Gastrocnemius medialis (tissue), 4 donors: ENCODE data around the gene DBH. TPM values are rescaled to one million over a fixed set of nuclear protein-coding genes. Genes with fewer than 3 reads are reported as not detected.
"Not testable (repeated sequence)": the region's sequence is repeated elsewhere in the genome, so short reads cannot be mapped to it uniquely, and the experiment has no call there.

ENCODE experiments used
- ATAC-seq, 2 donors: fragments of 150-250 bp; one replicate each; pipeline ENCODE4 v1.9.1; 2016
- DNase-seq, 2 donors: peaks; one replicate each; pipeline ENCODE4 v3.0.0-alpha.2; 2019
- H3K27ac ChIP-seq, 4 donors: fragments of 200-600 bp; sonication (generic); 1 replicate in 1 of 4; 2 replicates in 3 of 4; pipeline ENCODE4 v1.5.1; 2016 to 2018; ENCODE audit warnings: mild to moderate bottlenecking in 2 of 4, moderate library complexity in 1 of 4
- H3K27me3 ChIP-seq, 3 donors: fragments of 200-600 bp; sonication (generic) in 2 of 3; 1 replicate in 1 of 3; 2 replicates in 2 of 3; pipeline versions ENCODE4 v1.5.1 to v1.6.0; 2016 to 2019; ENCODE audit warnings: mild to moderate bottlenecking in 1 of 3, moderate library complexity in 1 of 3
- H3K36me3 ChIP-seq, 2 donors: fragments of 200-600 bp; sonication (generic) in 1 of 2; one replicate each; pipeline ENCODE4 v1.5.1; 2017 to 2018
- H3K4me1 ChIP-seq, 2 donors: fragments of 200-600 bp; sonication (generic) in 1 of 2; one replicate each; pipeline ENCODE4 v1.5.1; 2016 to 2017; ENCODE audit warnings: mild to moderate bottlenecking in 2 of 2
- H3K4me3 ChIP-seq, 4 donors: fragments of 200-600 bp; sonication (generic) in 3 of 4; 1 replicate in 1 of 4; 2 replicates in 3 of 4; pipeline ENCODE4 v1.5.1; 2016 to 2019; ENCODE audit warnings: mild to moderate bottlenecking in 2 of 4
- H3K9me3 ChIP-seq, 3 donors: fragments of 200-600 bp; sonication (generic) in 2 of 3; 1 replicate in 1 of 3; 2 replicates in 2 of 3; pipeline ENCODE4 v1.5.1; 2016 to 2019
- POLR2A ChIP-seq, 2 donors: fragments of 450-650 bp; IDR thresholded peaks; one replicate each; pipeline ENCODE4 v1.6.1; 2017; ENCODE audit warnings: antibody characterized with exemption in 2 of 2, mild to moderate bottlenecking in 2 of 2, moderate library complexity in 2 of 2
- in situ Hi-C, 4 donors: fragments of 200-750 bp; cut with MboI; loops; one replicate each; pipeline versions ENCODE4 v1.15.0 to v1.8.0; 2017; ENCODE audit warnings: low sequenced_read_pairs in 4 of 4
- intact Hi-C: fragments of 100-400 bp; cut with DNase I; formaldehyde crosslinking; loops from one replicate; pipeline ENCODE4 v1.15.1; 2023; ENCODE audit warnings: low total_unique reads
- total RNA-seq, 4 donors: library from RNA; depleted of rRNA; stranded (reverse); fragments of >200 nt; gene quantifications; one replicate each; pipeline versions ENCODE4 v1.1.0 to v1.2.3, GENCODE V29; 2016
- TF ChIP-seq, protein P1 (sequence below), 5 experiments: fragments of 450-650 bp in 3 of 5; fragments of 200-600 bp in 2 of 5; sonication (generic) in 2 of 5; IDR thresholded peaks in 4 of 5; conservative IDR thresholded peaks in 1 of 5; 1 replicate in 4 of 5; 2 replicates in 1 of 5; pipeline ENCODE4 v1.5.1; 2016 to 2019; ENCODE audit warnings: antibody characterized with exemption in 5 of 5, mild to moderate bottlenecking in 3 of 5, moderate library complexity in 3 of 5

The DBH gene
- total RNA-seq, 4 donors from 2014 or later = not detected

DNA sequence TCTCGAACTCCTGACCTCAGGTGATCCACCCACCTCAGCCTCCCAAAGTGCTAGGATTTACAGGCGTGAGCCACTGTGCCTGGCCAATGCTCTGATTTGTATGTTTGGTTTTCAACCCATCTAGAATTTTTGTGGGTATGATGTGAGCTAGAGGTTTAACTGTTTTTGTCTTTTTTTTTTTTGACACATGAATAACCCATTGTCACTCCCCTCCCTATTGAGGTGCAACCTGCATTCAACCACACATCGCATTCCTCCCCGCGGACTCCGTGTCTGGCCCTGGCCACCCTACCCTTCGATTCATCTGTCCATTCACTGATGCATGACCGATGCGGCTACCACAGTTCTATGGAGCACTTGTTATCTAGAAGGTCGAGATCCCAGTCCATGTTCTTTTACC is 17.4 kb upstream of the DBH start:
- ATAC-seq = no peak
- in situ Hi-C loops = no loop called here
- Histone ChIP-seq H3K4me1 (no peaks in the 10 kb centered on the region), H3K4me3 (no peak overlapping the region), H3K27me3 (peaks cover 28 to 37% (median 35%) of the 10 kb centered on the region in 3 donors), H3K27ac (no peak overlapping the region), H3K36me3 (no peaks in the 10 kb centered on the region), H3K9me3 (no peaks in the 10 kb centered on the region)
- no peak for TF ChIP-seq POLR2A (IDR thresholded peaks at IDR 0.05)
- TF ChIP-seq, protein P1, sequence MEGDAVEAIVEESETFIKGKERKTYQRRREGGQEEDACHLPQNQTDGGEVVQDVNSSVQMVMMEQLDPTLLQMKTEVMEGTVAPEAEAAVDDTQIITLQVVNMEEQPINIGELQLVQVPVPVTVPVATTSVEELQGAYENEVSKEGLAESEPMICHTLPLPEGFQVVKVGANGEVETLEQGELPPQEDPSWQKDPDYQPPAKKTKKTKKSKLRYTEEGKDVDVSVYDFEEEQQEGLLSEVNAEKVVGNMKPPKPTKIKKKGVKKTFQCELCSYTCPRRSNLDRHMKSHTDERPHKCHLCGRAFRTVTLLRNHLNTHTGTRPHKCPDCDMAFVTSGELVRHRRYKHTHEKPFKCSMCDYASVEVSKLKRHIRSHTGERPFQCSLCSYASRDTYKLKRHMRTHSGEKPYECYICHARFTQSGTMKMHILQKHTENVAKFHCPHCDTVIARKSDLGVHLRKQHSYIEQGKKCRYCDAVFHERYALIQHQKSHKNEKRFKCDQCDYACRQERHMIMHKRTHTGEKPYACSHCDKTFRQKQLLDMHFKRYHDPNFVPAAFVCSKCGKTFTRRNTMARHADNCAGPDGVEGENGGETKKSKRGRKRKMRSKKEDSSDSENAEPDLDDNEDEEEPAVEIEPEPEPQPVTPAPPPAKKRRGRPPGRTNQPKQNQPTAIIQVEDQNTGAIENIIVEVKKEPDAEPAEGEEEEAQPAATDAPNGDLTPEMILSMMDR (IDR thresholded peaks at IDR 0.05 in 4 of 5, conservative IDR thresholded peaks at IDR 0.05 in 1 of 5) = no peak
- intact Hi-C loops = no loop called here
- no peak for DNase-seq

DNA sequence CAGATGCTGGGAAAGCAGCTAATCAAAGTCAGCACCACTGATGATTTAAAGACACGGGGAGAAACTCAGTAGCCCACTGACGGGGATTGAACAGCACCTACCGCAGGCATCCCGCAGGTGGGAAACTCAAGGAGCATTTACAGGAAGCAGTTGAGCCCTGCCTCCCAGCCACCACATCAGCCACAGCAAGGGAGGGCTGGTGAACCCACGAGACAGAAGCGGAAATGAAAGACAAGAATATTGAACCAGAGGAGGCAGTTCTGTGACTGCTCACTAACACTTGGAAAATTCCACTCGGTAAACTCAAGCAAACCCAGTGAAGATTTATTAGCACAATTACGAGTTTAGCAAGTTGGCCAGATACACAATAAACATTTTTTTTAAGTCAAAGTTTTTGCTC is 16.4 kb upstream of the DBH start:
- intact Hi-C loops = no loop called here
- H3K36me3 ChIP-seq = no peaks in the 10 kb centered on the region
- in situ Hi-C loops = no loop called here
- no peak overlapping the region for H3K4me3 ChIP-seq
- DNase-seq (no peak), ATAC-seq (no peak)
- H3K4me1 ChIP-seq = no peaks in the 10 kb centered on the region
- H3K27me3 ChIP-seq = peaks cover 30 to 33% (median 31%) of the 10 kb centered on the region in 3 donors
- no peak overlapping the region for H3K27ac ChIP-seq
- no peak for TF ChIP-seq POLR2A (IDR thresholded peaks at IDR 0.05)
- H3K9me3 ChIP-seq = no peaks in the 10 kb centered on the region

DNA sequence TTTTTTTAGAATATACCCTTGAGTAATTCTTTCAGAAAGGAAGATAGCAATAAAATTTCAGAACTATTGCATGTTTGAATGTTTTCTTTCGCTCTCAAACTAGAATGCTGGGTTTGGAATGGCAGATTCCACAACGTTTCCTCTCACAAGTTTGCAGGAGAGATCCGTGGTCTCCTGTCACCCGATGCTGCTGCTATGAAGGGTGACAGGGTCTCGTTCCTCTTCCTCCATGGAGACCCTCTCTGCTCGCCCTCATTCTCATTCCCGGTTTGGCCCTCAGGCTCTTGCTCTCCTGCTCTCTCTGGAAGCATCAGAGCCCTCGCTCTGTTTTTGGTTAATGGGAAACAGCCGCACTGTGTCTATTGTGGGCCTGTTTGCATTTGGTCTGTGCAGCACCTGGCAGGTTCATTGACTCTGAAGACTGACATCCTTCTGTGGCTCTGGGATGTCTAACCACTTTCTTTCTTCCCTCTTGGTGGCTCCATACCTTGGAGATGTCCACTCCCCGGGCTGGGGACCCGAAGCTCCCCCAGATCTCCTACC is 14.4 kb upstream of the DBH start:
- Histone ChIP-seq H3K4me1 (no peaks in the 10 kb centered on the region), H3K4me3 (no peak overlapping the region), H3K27ac (no peak overlapping the region), H3K36me3 (no peaks in the 10 kb centered on the region), H3K27me3 (peaks cover 10 to 25% (median 18%) of the 10 kb centered on the region in 3 donors), H3K9me3 (no peaks in the 10 kb centered on the region)
- TF ChIP-seq POLR2A (IDR thresholded peaks at IDR 0.05) = no peak
- TF ChIP-seq, protein P1 (IDR thresholded peaks at IDR 0.05 in 4 of 5, conservative IDR thresholded peaks at IDR 0.05 in 1 of 5) = no peak
- ATAC-seq (no peak), DNase-seq (no peak)
- intact Hi-C loops (no loop called here), in situ Hi-C loops (no loop called here)

DNA sequence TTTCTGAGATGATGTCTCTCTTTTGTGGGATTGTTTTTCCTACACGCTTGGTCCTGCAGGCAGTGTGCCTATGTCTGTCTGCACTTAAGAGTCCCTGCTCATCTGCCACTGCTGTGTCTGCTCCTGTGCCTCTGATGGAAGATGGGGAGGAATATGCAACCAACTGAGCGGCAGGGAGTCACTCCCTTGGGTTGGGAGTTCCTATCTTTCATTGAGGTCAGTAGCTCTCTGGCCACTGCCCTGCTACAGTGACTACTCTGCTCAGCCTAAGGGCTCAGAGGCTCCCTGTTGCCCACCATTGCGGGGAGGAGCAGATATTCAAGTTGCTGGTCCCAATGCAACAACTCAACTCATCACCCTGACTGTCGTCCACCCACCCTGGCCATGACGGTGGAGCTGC is 13.6 kb upstream of the DBH start:
- intact Hi-C loops = no loop called here
- ATAC-seq (no peak), DNase-seq (no peak)
- in situ Hi-C loops = no loop called here
- peaks cover 4 to 20% (median 18%) of the 10 kb centered on the region in 3 donors for H3K27me3 ChIP-seq
- no peak for TF ChIP-seq POLR2A (IDR thresholded peaks at IDR 0.05)
- TF ChIP-seq, protein P1 (IDR thresholded peaks at IDR 0.05 in 4 of 5, conservative IDR thresholded peaks at IDR 0.05 in 1 of 5) = no peak
- no peaks in the 10 kb centered on the region for H3K9me3 ChIP-seq
- H3K36me3 ChIP-seq = no peaks in the 10 kb centered on the region
- no peak overlapping the region for H3K27ac ChIP-seq
- H3K4me1 ChIP-seq = no peaks in the 10 kb centered on the region
- H3K4me3 ChIP-seq = no peak overlapping the region

DNA sequence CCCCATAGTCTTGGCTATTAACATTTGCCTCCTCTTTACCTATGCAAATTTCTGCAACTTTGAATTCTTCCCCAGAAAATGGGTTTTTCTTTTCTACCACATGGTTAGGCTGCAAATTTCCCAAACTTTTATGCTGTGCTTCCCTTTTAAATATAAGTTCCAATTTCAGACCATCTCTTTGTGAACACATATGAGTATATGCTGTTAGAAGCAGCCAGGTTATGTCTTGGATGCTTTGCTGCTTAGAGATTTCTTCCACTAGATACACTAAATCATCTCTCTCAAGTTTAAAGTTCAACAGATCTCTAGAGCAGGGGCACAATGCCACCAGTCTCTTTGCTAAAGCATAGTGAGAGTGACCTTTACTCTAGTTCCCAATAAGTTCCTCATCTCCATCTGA is 10.2 kb upstream of the DBH start:
- H3K27ac ChIP-seq, DNase-seq, H3K36me3 ChIP-seq, H3K4me1 ChIP-seq, H3K4me3 ChIP-seq, ATAC-seq, H3K9me3 ChIP-seq, intact Hi-C loops, in situ Hi-C loops: not testable (repeated sequence)
- peaks cover 4 to 22% (median 17%) of the 10 kb centered on the region in 3 donors for H3K27me3 ChIP-seq

DNA sequence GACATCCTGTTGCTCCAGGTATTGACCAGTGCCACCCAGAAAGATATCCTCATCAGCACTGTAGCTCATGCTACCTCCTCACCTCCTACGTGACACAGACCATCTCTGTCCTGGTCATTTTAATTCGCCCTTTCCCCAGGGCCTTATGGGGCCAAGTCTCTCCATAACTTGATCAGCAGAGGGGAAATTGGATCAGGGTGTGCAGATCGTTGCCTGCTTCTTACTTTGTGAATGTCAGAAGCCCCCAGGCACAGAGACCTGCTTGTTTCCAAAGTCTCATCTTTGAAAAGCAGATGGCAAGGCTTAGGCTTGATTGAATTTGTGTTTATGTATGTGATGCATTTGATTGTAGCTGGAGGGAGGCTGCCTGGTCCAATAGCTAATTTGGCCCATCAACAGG is 8.8 kb upstream of the DBH start:
- ATAC-seq (no peak), DNase-seq (no peak)
- H3K4me3 ChIP-seq = no peak overlapping the region
- TF ChIP-seq, protein P1 (IDR thresholded peaks at IDR 0.05 in 4 of 5, conservative IDR thresholded peaks at IDR 0.05 in 1 of 5) = no peak
- TF ChIP-seq POLR2A (IDR thresholded peaks at IDR 0.05) = no peak
- intact Hi-C loops (no loop called here), in situ Hi-C loops (no loop called here)
- H3K9me3 ChIP-seq = no peaks in the 10 kb centered on the region
- H3K36me3 ChIP-seq = no peaks in the 10 kb centered on the region
- peaks cover 0 to 20% (median 17%) of the 10 kb centered on the region in 3 donors for H3K27me3 ChIP-seq
- H3K4me1 ChIP-seq = no peaks in the 10 kb centered on the region
- no peak overlapping the region for H3K27ac ChIP-seq
